Uterus (tissue), 2 donors: ENCODE measurements around the gene OR2T4.

Experiments used
- CTCF ChIP-seq, 4 experiments: fragments of 200-600 bp in 2 of 4; fragments of 450-650 bp in 2 of 4; sonication (generic) in 2 of 4; IDR thresholded peaks; one replicate each; pipeline ENCODE4 v1.5.1; 2016 to 2019; ENCODE audit warnings: antibody characterized with exemption in 4 of 4, mild to moderate bottlenecking in 2 of 4, moderate library complexity in 1 of 4
- POLR2A ChIP-seq, 2 donors: fragments of 450-650 bp; IDR thresholded peaks; one replicate each; pipeline ENCODE4 v1.6.1; 2016; ENCODE audit warnings: antibody characterized with exemption in 2 of 2, mild to moderate bottlenecking in 1 of 2, moderate library complexity in 1 of 2

- TF ChIP-seq CTCF (IDR thresholded peaks at IDR 0.05) (no peak), POLR2A (IDR thresholded peaks at IDR 0.05) (no peak)
Measured at GRCh38 chr1:248343451-248343850, 18.0 kb upstream of the OR2T4 start.
